Fibroblast of the aortic adventitia (primary cell): ENCODE results near the gene VAV2. TPM values are rescaled to one million over a fixed set of nuclear protein-coding genes. Genes with fewer than 3 reads are reported as not detected.

Source experiments
- DNase-seq: peaks from one replicate; pipeline ENCODE4 v3.0.0-alpha.2; 2010; ENCODE audit warnings: low read depth
- H3K4me3 ChIP-seq: 2 replicates; pipeline ENCODE4 v1.5.1; 2011; ENCODE audit warnings: low read depth, mild to moderate bottlenecking, control low read depth, low read length, moderate library complexity
- CTCF ChIP-seq: IDR thresholded peaks from 2 replicates; pipeline ENCODE4 v1.5.1; 2011; ENCODE audit warnings: mild to moderate bottlenecking, low read length, control low read depth, inconsistent platforms; ENCODE audit not compliant: insufficient read depth
- total RNA-seq: library from RNA; depleted of rRNA; stranded (reverse); fragments of >200 nt; gene quantifications from 2 replicates; pipeline ENCODE4 v1.2.3, GENCODE V29; 2012; ENCODE audit warnings: low replicate concordance

The VAV2 gene
- total RNA-seq, 1 donor, result 10.9 TPM

- DNase-seq, result no peak
- H3K4me3 ChIP-seq, result peak overlapping the region; percentile 91
- no peak for TF ChIP-seq CTCF
Observed at GRCh38 chr9:134026581-134026980, 34.5 kb upstream of the VAV2 start.

GRCh38 chr9:134025606-134026541, 33.8 kb upstream of the VAV2 start:
- DNase-seq, result peak; percentile 33
- H3K4me3 ChIP-seq, result peak overlapping the region; percentile 91
- peak; percentile 27 for TF ChIP-seq CTCF

GRCh38 chr9:134024828-134025605, 32.9 kb upstream of the VAV2 start, which contains the start of gene BRD3OS:
Gene BRD3OS (plus strand): TSS chr9:134025481. CDS start chr9:134026748, 1,267 bp downstream.
- H3K4me3 ChIP-seq, result peak within 1 kb of the TSS; percentile 91
- DNase-seq, result peak; percentile 100
- TF ChIP-seq CTCF, result no peak

- DNase-seq, result no peak
- peak overlapping the region; percentile 63 for H3K4me3 ChIP-seq
- TF ChIP-seq CTCF, result no peak
Observed at GRCh38 chr9:134024214-134024792, 32.2 kb upstream of the VAV2 start.

GRCh38 chr9:134014946-134015345, 22.8 kb upstream of the VAV2 start:
- no peak for TF ChIP-seq CTCF
- DNase-seq, result no peak

GRCh38 chr9:134011401-134011800, 19.3 kb upstream of the VAV2 start:
- TF ChIP-seq CTCF, result no peak
- H3K4me3 ChIP-seq, result no peak overlapping the region
- DNase-seq, result peak; percentile 46

More at GRCh38 chr9:134014946-134015345, 22.8 kb upstream of the VAV2 start:
- H3K4me3 ChIP-seq, result no peak overlapping the region
